Measurements from ENCODE around the gene CPNE7.

- no peak for TF ChIP-seq CTCF (conservative IDR thresholded peaks at IDR 0.05; ENCODE audit: low read depth, low read length)
- no peak for TF ChIP-seq EZH2 (IDR thresholded peaks at IDR 0.05; ENCODE audit: borderline replicate concordance, low read depth, low read length, poor library complexity, severe bottlenecking)
Measured at GRCh38 chr16:89602952-89603590, 27.5 kb downstream of the CPNE7 start.
